ENCODE measurements around the gene INPP4B.

Gene INPP4B

GRCh38 chr4:142009751-142010150 lies 836.4 kb downstream of the INPP4B start:
- no peak for TF ChIP-seq CTCF (IDR thresholded peaks at IDR 0.05; ENCODE audit: borderline replicate concordance, insufficient read depth, low read depth, low read length)
- H3K4me3 ChIP-seq (ENCODE audit: low read depth, low read length), result no peak overlapping the region

GRCh38 chr4:142005519-142005918 lies 840.6 kb downstream of the INPP4B start:
- no peak overlapping the region for H3K4me3 ChIP-seq (ENCODE audit: low read depth, low read length)
- no peak for TF ChIP-seq CTCF (IDR thresholded peaks at IDR 0.05; ENCODE audit: borderline replicate concordance, insufficient read depth, low read depth, low read length)

GRCh38 chr4:141999446-142000143 lies 846.5 kb downstream of the INPP4B start:
- no peak for TF ChIP-seq CTCF (IDR thresholded peaks at IDR 0.05; ENCODE audit: borderline replicate concordance, insufficient read depth, low read depth, low read length)

GRCh38 chr4:141995056-141995455 lies 851.0 kb downstream of the INPP4B start:
- TF ChIP-seq CTCF (IDR thresholded peaks at IDR 0.05; ENCODE audit: borderline replicate concordance, insufficient read depth, low read depth, low read length), result no peak
- no peak overlapping the region for H3K4me3 ChIP-seq (ENCODE audit: low read depth, low read length)

More at GRCh38 chr4:141999446-142000143, 846.5 kb downstream of the INPP4B start:
- H3K4me3 ChIP-seq (ENCODE audit: low read depth, low read length), result no peak overlapping the region

GRCh38 chr4:141977433-141977832 lies 868.7 kb downstream of the INPP4B start:
- no peak overlapping the region for H3K4me3 ChIP-seq (ENCODE audit: low read depth, low read length)
- TF ChIP-seq CTCF (IDR thresholded peaks at IDR 0.05; ENCODE audit: borderline replicate concordance, insufficient read depth, low read depth, low read length), result no peak

Measured in GM12875 (cell line).